Bronchial epithelial cell (primary cell): Measurements from ENCODE around the gene DAAM2. TPM values are rescaled to one million over a fixed set of nuclear protein-coding genes. Genes with fewer than 3 reads are reported as not detected.

Experiments
- DNase-seq: peaks from one replicate; pipeline ENCODE4 v3.0.0-alpha.2; 2010; ENCODE audit warnings: low read depth
- FAIRE-seq: peaks from 2 replicates; lab custom pipeline; 2011; peaks lifted over from hg19 to GRCh38; lab: Jason Lieb, UNC
- H3K27me3 ChIP-seq: 2 replicates; pipeline ENCODE4 v1.5.1; 2011; ENCODE audit warnings: low read length; ENCODE audit not compliant: control insufficient read depth, insufficient read depth
- H3K36me3 ChIP-seq: 2 replicates; pipeline ENCODE4 v1.5.1; 2011; ENCODE audit warnings: low read length; ENCODE audit not compliant: control insufficient read depth, insufficient read depth
- H3K4me3 ChIP-seq: 2 replicates; pipeline ENCODE4 v1.5.1; 2011; ENCODE audit warnings: mild to moderate bottlenecking, low read depth, low read length, control low read depth
- CTCF ChIP-seq: IDR thresholded peaks from 2 replicates; pipeline ENCODE4 v1.5.1; 2011; ENCODE audit warnings: mild to moderate bottlenecking, moderate library complexity, low read length, control low read depth, inconsistent platforms; ENCODE audit not compliant: insufficient read depth, severe bottlenecking
- total RNA-seq: library from RNA; depleted of rRNA; stranded (reverse); fragments of >200 nt; gene quantifications from 2 replicates; pipeline ENCODE4 v1.2.1, GENCODE V29; 2014

DAAM2 gene
- total RNA-seq, 1 donor from 2014 or later: under 0.01 TPM

GRCh38 chr6:39800034-39801032 is 8.2 kb downstream of the DAAM2 start:
- FAIRE-seq (no peak), DNase-seq (no peak)
- H3K27me3 ChIP-seq: peaks cover 8% of the 10 kb centered on the region
- no peaks in the 10 kb centered on the region for H3K36me3 ChIP-seq
- no peak overlapping the region for H3K4me3 ChIP-seq
- TF ChIP-seq CTCF: no peak

GRCh38 chr6:39801456-39802251 is 9.5 kb downstream of the DAAM2 start:
- peaks cover 8% of the 10 kb centered on the region for H3K27me3 ChIP-seq

GRCh38 chr6:39803872-39804271 is 11.7 kb downstream of the DAAM2 start:
- Histone ChIP-seq H3K27me3 (peaks cover 8% of the 10 kb centered on the region), H3K36me3 (no peaks in the 10 kb centered on the region), H3K4me3 (no peak overlapping the region)
- DNase-seq (no peak), FAIRE-seq (no peak)
- TF ChIP-seq CTCF: no peak

More at GRCh38 chr6:39801456-39802251, 9.5 kb downstream of the DAAM2 start:
- DNase-seq (no peak), FAIRE-seq (no peak)
- TF ChIP-seq CTCF: no peak
- Histone ChIP-seq H3K36me3 (no peaks in the 10 kb centered on the region), H3K4me3 (no peak overlapping the region)

- DNase-seq (peak; percentile 80), FAIRE-seq (no peak)
- Histone ChIP-seq H3K4me3 (no peak overlapping the region), H3K27me3 (peaks cover 8% of the 10 kb centered on the region), H3K36me3 (no peaks in the 10 kb centered on the region)
- no peak for TF ChIP-seq CTCF
These were observed 12.4 kb downstream of the DAAM2 start for GRCh38 chr6:39804466-39805065.

GRCh38 chr6:39806278-39806677 is 14.1 kb downstream of the DAAM2 start:
- TF ChIP-seq CTCF: no peak
- DNase-seq: no peak
- FAIRE-seq: no peak
- Histone ChIP-seq H3K27me3 (peaks cover 7% of the 10 kb centered on the region), H3K4me3 (no peak overlapping the region), H3K36me3 (no peaks in the 10 kb centered on the region)
